AG09319 (cell line): Measurements from ENCODE around the gene CYP8B1.

Experiments used
- DNase-seq: peaks from one replicate; pipeline ENCODE4 v3.0.0-alpha.2; 2010; ENCODE audit warnings: low read depth; ENCODE audit errors: extremely low read depth
- CTCF ChIP-seq: IDR thresholded peaks from 2 replicates; pipeline ENCODE4 v1.5.1; 2011; ENCODE audit warnings: low read depth, mild to moderate bottlenecking, inconsistent platforms, low read length, moderate library complexity

CYP8B1 gene

GRCh38 chr3:42822828-42823227 is 52.9 kb downstream of the CYP8B1 start:
- no peak for DNase-seq
- no peak for TF ChIP-seq CTCF
